IMR-90 (cell line): Measurements from ENCODE around the gene AMT. TPM values are rescaled to one million over a fixed set of nuclear protein-coding genes. Genes with fewer than 3 reads are reported as not detected.
"Not testable (repeated sequence)": the region's sequence is repeated elsewhere in the genome, so short reads cannot be mapped to it uniquely, and the experiment has no call there.

Experiments
- ATAC-seq: fragments of 200-7000 bp; cut with Tn5 transposase; 2 replicates; pipeline ENCODE4 v1.9.1; 2020; ENCODE audit warnings: low read depth, mild to moderate bottlenecking, moderate library complexity
- BruUV-seq: library from RNA; stranded (reverse); fragments of 400-500 nt; replicated peaks from 2 replicates; lab custom pipeline; 2021; lab: Mats Ljungman, UMichigan
- CTCF ChIA-PET: fragments of 300-600 bp; formaldehyde crosslinking; extraction: SDS; loops from one replicate; lab custom pipeline; 2021; ENCODE audit warnings: antibody characterized with exemption; lab: Yijun Ruan, JAX
- POLR2A ChIA-PET: fragments of 300-600 bp; sonication (Branson Sonifier 250); formaldehyde crosslinking; loops from one replicate; lab custom pipeline; 2022; ENCODE audit warnings: antibody characterized with exemption; ENCODE audit not compliant: unreplicated experiment; lab: Charles Lee
- DNase-seq: peaks from one replicate; pipeline ENCODE4 v3.0.0; 2013
- H2AFZ ChIP-seq: replicated peaks from 2 replicates; pipeline ENCODE3; 2013; ENCODE audit warnings: low read length, mild to moderate bottlenecking; ENCODE audit not compliant: poor library complexity
- H2AK5ac ChIP-seq: 2 replicates; pipeline ENCODE4 v1.6.1; 2013; ENCODE audit warnings: low read depth, low read length, inconsistent platforms
- H2AK9ac ChIP-seq: replicated peaks from 2 replicates; pipeline ENCODE3; 2013; ENCODE audit warnings: mild to moderate bottlenecking, low read depth, low read length, moderate library complexity; ENCODE audit not compliant: poor library complexity
- H2BK120ac ChIP-seq: 2 replicates; pipeline ENCODE4 v1.6.1; 2013; ENCODE audit warnings: low read depth, low read length, inconsistent platforms
- H2BK15ac ChIP-seq: 3 replicates; pipeline ENCODE4 v1.6.1; 2013; ENCODE audit warnings: low read depth, low read length, inconsistent platforms
- H2BK20ac ChIP-seq: 2 replicates; pipeline ENCODE4 v1.6.1; 2013; ENCODE audit warnings: low read depth, mild to moderate bottlenecking, inconsistent platforms, low read length, moderate library complexity
- H2BK5ac ChIP-seq: 2 replicates; pipeline ENCODE4 v1.6.1; 2013; ENCODE audit warnings: mild to moderate bottlenecking, low read depth, low read length, inconsistent platforms; ENCODE audit not compliant: poor library complexity, severe bottlenecking
- H3K14ac ChIP-seq: replicated peaks from 2 replicates; pipeline ENCODE4 v1.6.1; 2013; ENCODE audit warnings: low read depth, low read length, inconsistent platforms
- H3K18ac ChIP-seq: 2 replicates; pipeline ENCODE4 v1.6.1; 2013; ENCODE audit warnings: low read depth, low read length, control low read depth
- H3K23ac ChIP-seq: 2 replicates; pipeline ENCODE4 v1.6.1; 2013; ENCODE audit warnings: low read depth, low read length, inconsistent platforms
- H3K27ac ChIP-seq: 2 replicates; pipeline ENCODE4 v1.5.1; 2013; ENCODE audit warnings: mild to moderate bottlenecking, control low read depth, low read length; ENCODE audit not compliant: insufficient read depth
- H3K27me3 ChIP-seq: 2 replicates; pipeline ENCODE4 v1.6.1; 2013; ENCODE audit warnings: low read length; ENCODE audit not compliant: control insufficient read depth, insufficient read depth
- H3K36me3 ChIP-seq: 2 replicates; pipeline ENCODE4 v1.6.1; 2013; ENCODE audit warnings: low read length, mixed read lengths; ENCODE audit not compliant: control insufficient read depth, insufficient read depth
- H3K4ac ChIP-seq: 2 replicates; pipeline ENCODE4 v1.6.1; 2013; ENCODE audit warnings: low read depth, low read length, inconsistent platforms
- H3K4me1 ChIP-seq: 2 replicates; pipeline ENCODE4 v1.6.1; 2013; ENCODE audit warnings: low read length, mixed read lengths; ENCODE audit not compliant: control insufficient read depth, insufficient read depth
- H3K4me2 ChIP-seq: 2 replicates; pipeline ENCODE4 v1.6.1; 2013; ENCODE audit warnings: low read depth, mild to moderate bottlenecking, control low read depth, low read length, moderate library complexity
- H3K4me3 ChIP-seq: 2 replicates; pipeline ENCODE4 v1.5.1; 2013; ENCODE audit warnings: low read depth, mild to moderate bottlenecking, control low read depth, low read length, moderate library complexity; ENCODE audit not compliant: insufficient read depth
- H3K56ac ChIP-seq: 2 replicates; pipeline ENCODE4 v1.6.1; 2013; ENCODE audit warnings: low read length, inconsistent platforms; ENCODE audit not compliant: insufficient read depth; ENCODE audit errors: extremely low read depth
- H3K79me1 ChIP-seq, 2 experiments: 2 replicates each; pipeline ENCODE4 v1.6.1; 2013; ENCODE audit warnings: low read length in 2 of 2, inconsistent platforms in 1 of 2, low read depth in 1 of 2
- H3K9ac ChIP-seq: 2 replicates; pipeline ENCODE4 v1.6.1; 2013; ENCODE audit warnings: low read depth, low read length, control low read depth
- H3K9me1 ChIP-seq: 2 replicates; pipeline ENCODE4 v1.6.1; 2013; ENCODE audit warnings: low read length, inconsistent platforms; ENCODE audit not compliant: insufficient read depth
- H3K9me3 ChIP-seq: 2 replicates; pipeline ENCODE4 v1.6.1; 2013; ENCODE audit warnings: low read length; ENCODE audit not compliant: control insufficient read depth, insufficient read depth
- H4K20me1 ChIP-seq: 2 replicates; pipeline ENCODE4 v1.6.1; 2013; ENCODE audit warnings: low read length, inconsistent platforms; ENCODE audit not compliant: insufficient read depth
- H4K5ac ChIP-seq: 2 replicates; pipeline ENCODE4 v1.6.1; 2013; ENCODE audit warnings: mild to moderate bottlenecking, low read depth, low read length, control low read depth
- H4K8ac ChIP-seq, 2 experiments: 2 replicates each; pipeline ENCODE4 v1.6.1; 2013; ENCODE audit warnings: low read depth in 2 of 2, low read length in 2 of 2, control low read depth in 1 of 2, inconsistent platforms in 1 of 2
- H4K91ac ChIP-seq: 2 replicates; pipeline ENCODE4 v1.6.1; 2013; ENCODE audit warnings: low read depth, low read length, inconsistent platforms; ENCODE audit not compliant: insufficient read depth
- WGBS, 2 experiments: methylation state at CpG; one replicate each; pipeline versions ENCODE4 v1.1.5 to v1.1.7; 2013; ENCODE audit warnings: missing lambda C conversion rate in 2 of 2; ENCODE audit not compliant: insufficient read length in 1 of 2; ENCODE audit errors: extremely low coverage in 2 of 2; 5-methylcytosine and 5-hydroxymethylcytosine counted together
- dilution Hi-C: fragments of 300-500 bp; cut with HindIII; formaldehyde crosslinking; loops from one replicate; pipeline ENCODE4 v1.14.3; 2018; ENCODE audit warnings: low sequenced_read_pairs; ENCODE audit not compliant: unreplicated experiment
- in situ Hi-C: fragments of 300-500 bp; cut with MboI; formaldehyde crosslinking; loops from 3 replicates; pipeline ENCODE4 v1.14.3; 2019; ENCODE audit warnings: low sequenced_read_pairs, inconsistent platforms, mixed read lengths
- intact Hi-C: fragments of 100-400 bp; cut with micrococcal nuclease; formaldehyde crosslinking; loops from 2 replicates; pipeline ENCODE4 v1.10.0; 2022
- polyA plus RNA-seq, 3 experiments: library from polyadenylated mRNA; depleted of rRNA; stranded (reverse); fragments of >200 nt; gene quantifications; 2 replicates each; pipeline ENCODE4 v1.2.3, GENCODE V29; 2012; ENCODE audit warnings: low replicate concordance in 1 of 3
- total RNA-seq: library from RNA; depleted of rRNA; stranded (reverse); fragments of >200 nt; gene quantifications from 2 replicates; pipeline ENCODE4 v1.2.3, GENCODE V29; 2012

AMT gene
- total and polyA plus RNA-seq, 2 of the 4 experiments (the other 2 are of a cell fraction), result 0.36 to 5.5 TPM

DNA sequence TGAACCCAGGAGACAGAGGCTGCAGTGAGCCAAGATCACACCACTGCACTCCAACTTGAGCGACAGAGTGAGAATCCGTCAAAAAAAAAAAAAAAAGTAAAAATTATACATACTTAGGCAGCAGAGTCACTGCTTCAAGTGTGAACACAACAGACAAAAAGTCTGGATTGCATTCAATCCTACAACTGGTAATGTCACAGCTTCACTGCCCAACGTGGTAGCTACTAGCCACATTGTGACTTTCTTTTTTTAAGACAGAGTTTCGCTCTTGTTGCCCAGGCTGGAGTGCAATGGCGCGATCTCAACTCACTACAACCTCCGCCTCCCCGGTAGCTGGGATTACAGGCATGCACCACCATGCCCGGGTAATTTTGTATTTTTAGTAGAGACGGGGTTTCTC is 31.0 kb downstream of the AMT start:
- H3K56ac ChIP-seq, result not testable (repeated sequence)

More for the DNA sequence above, 31.0 kb downstream of the AMT start:
- H3K4ac ChIP-seq, H3K4me2 ChIP-seq, H2AFZ ChIP-seq, DNase-seq, H2BK20ac ChIP-seq, dilution Hi-C loops, H4K8ac ChIP-seq, H3K18ac ChIP-seq, H4K91ac ChIP-seq, ATAC-seq, CTCF ChIA-PET, H4K5ac ChIP-seq, H3K9ac ChIP-seq, H3K9me3 ChIP-seq, H3K4me3 ChIP-seq, H2AK9ac ChIP-seq, H3K14ac ChIP-seq, H2BK15ac ChIP-seq, H3K27me3 ChIP-seq, H3K4me1 ChIP-seq, H2AK5ac ChIP-seq, in situ Hi-C loops, H2BK120ac ChIP-seq, H2BK5ac ChIP-seq, intact Hi-C loops, BruUV-seq, POLR2A ChIA-PET, H3K23ac ChIP-seq, H3K27ac ChIP-seq: not testable (repeated sequence)
- Histone ChIP-seq H4K20me1 (peaks cover 94% of the 10 kb centered on the region), H3K9me1 (peaks cover 21% of the 10 kb centered on the region), H3K36me3 (peaks cover 16% of the 10 kb centered on the region), H3K79me1 (peaks cover 0 to 46% of the 10 kb centered on the region in 2 experiments; a peak in 2 of 4 replicates)
- WGBS, 2 experiments, result 80% methylated on average over 1 of the region's 10 CpGs; no CpG with 5 or more reads in 1 of the 2 experiments
